ENCODE measurements around the gene WFDC5.
"Not testable (repeated sequence)": the region's sequence is repeated elsewhere in the genome, so short reads cannot be mapped to it uniquely, and the experiment has no call there.

The WFDC5 gene

GRCh38 chr20:45114465-45115385 is at the start of gene WFDC5:
Gene WFDC5 (minus strand): TSS chr20:45115174. CDS start chr20:45115083, 91 bp downstream.
- no peak for TF ChIP-seq CTCF (conservative IDR thresholded peaks at IDR 0.05)
- H3K27ac ChIP-seq = no peak within 1 kb of the TSS

- no peak overlapping the region for H3K27ac ChIP-seq
- TF ChIP-seq CTCF (conservative IDR thresholded peaks at IDR 0.05) = no peak
Measured at GRCh38 chr20:45163083-45163803, 48.3 kb upstream of the WFDC5 start.

GRCh38 chr20:45157962-45158361 is 43.0 kb upstream of the WFDC5 start:
- H3K27ac ChIP-seq = peak overlapping the region; percentile 68
- TF ChIP-seq CTCF (conservative IDR thresholded peaks at IDR 0.05) = no peak

- peak overlapping the region; percentile 68; the same call in 1 of the 2 replicates for H3K27ac ChIP-seq
- TF ChIP-seq CTCF (conservative IDR thresholded peaks at IDR 0.05) = no peak
Measured at GRCh38 chr20:45156713-45157112, 41.7 kb upstream of the WFDC5 start.

GRCh38 chr20:45154794-45155193 is 39.8 kb upstream of the WFDC5 start:
- not testable (repeated sequence) for H3K27ac ChIP-seq

GRCh38 chr20:45154183-45154582 is 39.2 kb upstream of the WFDC5 start:
- TF ChIP-seq CTCF (conservative IDR thresholded peaks at IDR 0.05) = peak; percentile 38
- H3K27ac ChIP-seq = no peak overlapping the region

GRCh38 chr20:45153752-45154151 is 38.8 kb upstream of the WFDC5 start:
- TF ChIP-seq CTCF (conservative IDR thresholded peaks at IDR 0.05) = no peak
- H3K27ac ChIP-seq = peak overlapping the region; percentile 10; the same call in 1 of the 2 replicates

Data from VCaP (cell line).